GM10266 (cell line): ENCODE data around the gene ACTL6A.

Experiments
- DNase-seq: peaks from one replicate; pipeline ENCODE4 v3.0.0; 2012; ENCODE audit errors: extremely low spot score
- TF ChIP-seq, protein P1 (sequence below): IDR thresholded peaks from 2 replicates; pipeline ENCODE4 v1.5.1; 2012; ENCODE audit warnings: mild to moderate bottlenecking, low read depth; ENCODE audit not compliant: control insufficient read depth, insufficient read depth; ENCODE audit errors: missing control alignments

ACTL6A gene

DNA sequence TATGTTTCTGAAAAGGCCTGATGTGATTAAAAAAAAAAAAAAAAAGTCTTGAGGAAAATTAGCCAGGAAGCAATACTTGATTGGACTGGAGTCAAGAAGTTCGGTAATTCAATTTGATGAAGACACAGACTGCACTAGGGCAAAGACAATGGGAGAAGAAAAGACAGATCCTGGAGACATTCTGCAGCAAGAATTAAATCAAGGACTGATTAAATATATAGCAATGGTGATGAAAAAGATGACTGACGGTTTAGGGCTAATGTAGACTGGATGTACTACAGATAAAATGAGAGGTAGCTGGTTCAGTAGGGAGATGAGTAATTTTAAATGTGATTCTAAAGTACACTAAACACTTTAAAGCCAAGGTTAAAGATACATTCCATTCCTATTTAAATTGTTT lies 27.9 kb downstream of the ACTL6A start:
- no peak for DNase-seq
- TF ChIP-seq, protein P1, sequence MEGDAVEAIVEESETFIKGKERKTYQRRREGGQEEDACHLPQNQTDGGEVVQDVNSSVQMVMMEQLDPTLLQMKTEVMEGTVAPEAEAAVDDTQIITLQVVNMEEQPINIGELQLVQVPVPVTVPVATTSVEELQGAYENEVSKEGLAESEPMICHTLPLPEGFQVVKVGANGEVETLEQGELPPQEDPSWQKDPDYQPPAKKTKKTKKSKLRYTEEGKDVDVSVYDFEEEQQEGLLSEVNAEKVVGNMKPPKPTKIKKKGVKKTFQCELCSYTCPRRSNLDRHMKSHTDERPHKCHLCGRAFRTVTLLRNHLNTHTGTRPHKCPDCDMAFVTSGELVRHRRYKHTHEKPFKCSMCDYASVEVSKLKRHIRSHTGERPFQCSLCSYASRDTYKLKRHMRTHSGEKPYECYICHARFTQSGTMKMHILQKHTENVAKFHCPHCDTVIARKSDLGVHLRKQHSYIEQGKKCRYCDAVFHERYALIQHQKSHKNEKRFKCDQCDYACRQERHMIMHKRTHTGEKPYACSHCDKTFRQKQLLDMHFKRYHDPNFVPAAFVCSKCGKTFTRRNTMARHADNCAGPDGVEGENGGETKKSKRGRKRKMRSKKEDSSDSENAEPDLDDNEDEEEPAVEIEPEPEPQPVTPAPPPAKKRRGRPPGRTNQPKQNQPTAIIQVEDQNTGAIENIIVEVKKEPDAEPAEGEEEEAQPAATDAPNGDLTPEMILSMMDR: no peak

DNA sequence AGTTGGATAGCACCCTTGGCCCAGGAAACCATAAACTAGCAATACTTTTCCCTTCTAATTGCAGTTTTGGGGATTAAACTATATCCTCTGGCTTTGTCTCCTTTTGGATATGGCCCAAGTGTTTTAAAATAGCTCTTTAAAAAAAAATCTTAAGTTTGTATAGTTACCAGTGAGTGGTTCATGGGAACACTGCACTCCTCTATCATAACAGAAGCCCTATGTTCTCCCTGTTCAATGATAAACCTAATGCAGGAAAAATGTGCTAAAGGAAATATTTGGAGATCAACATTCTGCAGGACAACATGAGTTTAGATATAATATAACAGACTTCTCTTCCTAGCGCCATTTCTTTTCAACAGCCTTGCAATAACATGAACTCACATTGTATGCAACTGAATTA lies 28.6 kb downstream of the ACTL6A start:
- DNase-seq: no peak

DNA sequence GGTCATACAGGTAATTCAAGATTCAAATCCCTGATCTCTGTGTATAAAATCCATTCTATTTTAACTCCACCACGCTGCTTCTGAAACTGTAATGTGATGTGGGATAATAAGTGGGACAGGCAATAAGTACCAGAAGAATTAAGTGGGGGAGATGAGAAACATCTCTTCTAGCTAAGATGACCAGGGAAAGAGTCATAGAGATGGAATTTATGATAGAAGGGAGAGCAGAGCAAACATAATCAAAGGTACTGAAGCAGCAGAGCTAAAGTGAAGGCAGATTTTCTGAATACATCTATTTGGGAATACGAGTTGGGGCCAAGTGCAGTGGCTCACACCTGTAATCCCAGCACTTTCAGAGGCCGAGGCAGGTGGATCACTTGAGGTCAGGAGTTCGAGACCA lies 36.8 kb downstream of the ACTL6A start:
- DNase-seq: no peak
- TF ChIP-seq, protein P1: no peak

More for the DNA sequence above, 28.6 kb downstream of the ACTL6A start:
- TF ChIP-seq, protein P1: no peak

DNA sequence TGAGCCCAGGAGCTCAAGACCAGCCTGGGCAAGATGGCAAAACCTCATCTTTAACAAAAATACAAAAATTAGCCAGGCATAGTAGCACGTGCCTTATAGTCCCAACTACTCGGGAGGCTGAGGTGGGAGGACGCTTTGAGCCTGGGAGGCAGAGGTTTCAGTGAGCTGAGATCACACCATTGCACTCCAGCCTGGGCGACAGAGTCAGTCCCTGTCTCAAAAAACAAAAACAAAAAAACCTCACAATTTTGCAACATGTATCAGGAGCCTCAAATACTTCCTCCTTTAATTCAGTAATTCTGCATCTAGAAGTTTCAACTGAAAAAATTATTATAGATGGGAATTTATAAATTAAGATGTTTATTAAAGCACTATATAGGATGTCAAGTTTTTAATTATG lies 40.6 kb downstream of the ACTL6A start:
- TF ChIP-seq, protein P1: no peak
- DNase-seq: no peak

DNA sequence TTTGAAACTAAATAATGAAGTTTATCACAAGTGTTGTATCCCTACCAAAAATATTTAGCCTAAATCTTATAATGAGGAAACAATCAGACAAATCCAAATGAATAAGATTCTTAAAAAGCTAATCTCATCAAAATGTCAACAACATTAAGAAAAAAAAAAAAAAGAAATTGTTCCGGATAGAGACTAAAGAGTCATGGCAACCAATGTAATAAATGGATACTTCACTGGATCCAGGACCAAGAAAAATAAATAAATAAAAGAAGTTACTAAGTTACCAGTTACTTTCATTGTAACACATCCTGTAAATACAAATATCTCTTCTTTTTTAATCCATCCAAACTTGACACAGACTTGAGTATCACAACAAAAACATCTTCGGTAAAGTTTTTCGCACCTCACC lies 41.1 kb downstream of the ACTL6A start:
- DNase-seq: no peak

DNA sequence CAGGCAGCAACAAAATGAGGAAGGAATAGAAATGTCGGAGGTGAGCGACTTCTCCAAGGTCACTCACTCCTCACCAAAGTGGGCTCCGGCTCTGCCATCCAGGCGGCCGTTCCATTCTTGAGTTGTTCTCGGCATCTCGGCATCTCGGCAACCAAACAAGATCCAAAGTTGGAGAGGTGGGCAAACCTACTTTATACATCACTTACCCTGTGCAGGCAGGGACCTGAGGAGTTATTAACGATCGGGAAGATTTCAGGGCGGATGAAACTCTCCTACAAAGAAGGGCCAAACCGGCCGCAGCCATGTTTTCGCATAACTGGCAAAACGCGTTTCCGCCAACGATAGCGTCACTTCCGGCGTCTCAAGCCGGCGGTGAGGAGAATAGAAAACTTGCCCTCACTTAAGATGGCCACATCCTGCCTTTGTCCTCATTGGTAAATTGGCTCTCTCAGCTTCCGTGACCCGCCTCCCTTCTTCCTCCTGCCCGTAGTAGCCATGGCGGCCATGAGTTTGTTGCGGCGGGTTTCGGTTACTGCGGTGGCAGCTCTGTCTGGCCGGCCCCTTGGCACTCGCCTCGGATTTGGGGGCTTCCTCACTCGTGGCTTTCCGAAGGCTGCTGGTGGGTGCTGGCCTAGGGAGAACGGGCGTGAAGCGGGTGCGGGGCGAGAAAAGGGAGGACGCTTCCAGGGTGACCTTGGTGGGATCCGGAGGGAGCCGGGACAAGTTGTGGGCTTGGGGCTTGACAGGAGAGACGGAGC lies 41.8 kb downstream of the ACTL6A start, which contains the start of the genes MRPL47 and NDUFB5:
Gene MRPL47 (minus strand): TSS at position 318 of the 758 bp plus-strand sequence. CDS start 14 bp downstream, at position 304.
Gene NDUFB5 (plus strand): TSS at position 474 of the 758 bp plus-strand sequence. CDS start 22 bp downstream, at position 496.
- TF ChIP-seq, protein P1: no peak
- DNase-seq: peak; percentile 92

More for the DNA sequence above, 41.1 kb downstream of the ACTL6A start:
- TF ChIP-seq, protein P1: no peak

DNA sequence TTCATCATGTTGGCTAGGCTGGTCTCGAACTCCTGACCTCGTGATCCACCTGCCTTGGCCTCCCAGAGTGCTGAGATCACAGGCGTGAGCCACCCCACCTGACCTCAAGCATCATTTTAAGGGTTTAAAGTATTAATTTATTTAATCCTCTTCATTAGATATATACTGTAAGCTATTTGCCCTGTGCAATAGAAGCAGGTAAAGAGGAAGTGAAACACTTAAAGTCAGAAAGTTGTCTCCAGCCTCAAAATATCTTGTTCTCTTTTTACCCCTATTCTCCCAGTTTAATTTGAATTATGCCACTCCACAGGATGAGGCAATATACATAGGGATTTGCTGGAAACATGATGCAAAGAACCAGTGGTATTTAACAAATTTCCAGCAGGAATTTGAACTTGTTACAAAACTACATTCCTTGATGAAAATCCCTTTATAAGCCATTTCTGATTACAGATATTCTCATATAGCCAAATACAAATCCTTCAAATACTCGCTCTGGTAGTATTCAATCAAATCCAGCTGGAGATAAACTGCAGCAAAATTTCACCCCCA lies 43.9 kb downstream of the ACTL6A start:
- TF ChIP-seq, protein P1: no peak
- DNase-seq: peak; percentile 35
